Prostate gland (tissue), 2 donors: ENCODE measurements around the gene SEC24C.

Experiments
- CTCF ChIP-seq, 4 experiments: fragments of 200-600 bp in 2 of 4; fragments of 450-650 bp in 2 of 4; sonication (generic) in 2 of 4; IDR thresholded peaks; 1 replicate in 3 of 4; 2 replicates in 1 of 4; pipeline ENCODE4 v1.5.1; 2016 to 2019; ENCODE audit warnings: antibody characterized with exemption in 4 of 4, mild to moderate bottlenecking in 2 of 4, moderate library complexity in 2 of 4
- POLR2A ChIP-seq: fragments of 450-650 bp; IDR thresholded peaks from one replicate; pipeline ENCODE4 v1.6.1; 2016; ENCODE audit warnings: antibody characterized with exemption, mild to moderate bottlenecking

DNA sequence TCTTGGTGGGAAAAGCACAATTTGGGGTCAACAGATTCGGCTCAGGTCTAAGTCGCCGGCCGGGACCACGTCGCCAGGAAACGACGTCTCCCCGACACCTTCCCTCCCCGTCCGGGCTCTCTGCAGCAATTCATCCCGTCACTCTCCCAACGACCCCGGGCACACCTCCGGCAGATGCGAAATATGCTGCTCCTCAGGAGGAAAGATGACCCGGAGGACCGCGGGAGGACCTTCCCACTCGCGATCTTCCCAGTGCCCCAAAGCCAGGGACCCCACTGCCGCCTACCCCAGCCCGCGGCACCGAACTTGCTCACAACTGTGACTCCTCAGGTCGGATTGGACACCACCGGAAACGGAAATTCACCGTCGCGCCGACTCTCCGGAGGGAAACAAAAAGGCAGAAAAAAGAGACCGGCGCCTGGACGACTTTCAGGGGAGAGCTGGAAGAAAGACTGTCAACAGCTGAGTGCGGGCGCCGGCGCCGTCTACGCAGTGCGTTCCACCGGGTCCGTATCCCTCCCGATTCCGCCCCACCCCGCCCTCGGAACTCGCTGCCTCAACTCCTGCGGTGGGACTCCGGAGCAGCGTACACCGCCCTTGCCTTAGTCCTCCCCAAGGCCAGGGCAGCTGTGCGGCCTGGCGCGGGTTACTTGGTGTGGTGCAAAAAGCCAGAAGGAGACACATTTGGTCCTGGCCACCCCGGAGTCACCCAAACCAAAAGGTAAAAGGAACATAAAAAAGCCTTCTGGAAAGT, 13.8 kb upstream of the SEC24C start:
- TF ChIP-seq CTCF (IDR thresholded peaks at IDR 0.05), result no peak
- peak; percentile 56 for TF ChIP-seq POLR2A
